GM23338 (cell line): ENCODE data around the gene FAM83F. TPM values are rescaled to one million over a fixed set of nuclear protein-coding genes. Genes with fewer than 3 reads are reported as not detected.

Source experiments
- ATAC-seq: fragments of 200-7000 bp; cut with Tn5 transposase; 3 replicates; pipeline ENCODE4 v1.9.1; 2020
- DNase-seq: peaks from one replicate; pipeline ENCODE4 v3.0.0-alpha.2; 2015; ENCODE audit warnings: low spot score
- H2AFZ ChIP-seq: fragments of 200-600 bp; sonication (generic); 2 replicates; pipeline ENCODE4 v1.8.0; 2016; ENCODE audit warnings: antibody characterized with exemption, mild to moderate bottlenecking, moderate library complexity
- H3F3A ChIP-seq: fragments of 200-600 bp; sonication (generic); replicated peaks from 2 replicates; pipeline ENCODE4 v1.8.0; 2017; ENCODE audit warnings: antibody characterized with exemption, mixed run types, low read depth
- H3K27ac ChIP-seq: fragments of 200-600 bp; sonication (generic); 2 replicates; pipeline ENCODE4 v1.6.1; 2016; ENCODE audit warnings: low read depth
- H3K27me3 ChIP-seq: fragments of 200-600 bp; sonication (generic); 2 replicates; pipeline ENCODE4 v1.8.0; 2016; ENCODE audit warnings: mild to moderate bottlenecking, mixed run types, moderate library complexity; ENCODE audit not compliant: insufficient read depth
- H3K36me3 ChIP-seq: fragments of 200-600 bp; sonication (generic); 2 replicates; pipeline ENCODE4 v1.8.0; 2016; ENCODE audit warnings: mild to moderate bottlenecking; ENCODE audit not compliant: insufficient read depth
- H3K4me1 ChIP-seq: fragments of 200-600 bp; sonication (generic); 2 replicates; pipeline ENCODE4 v1.8.0; 2016; ENCODE audit warnings: mild to moderate bottlenecking, moderate library complexity; ENCODE audit not compliant: insufficient read depth
- H3K4me2 ChIP-seq: fragments of 200-600 bp; sonication (generic); 2 replicates; pipeline ENCODE4 v1.7.1; 2017; ENCODE audit warnings: mixed run types
- H3K4me3 ChIP-seq: fragments of 200-600 bp; sonication (generic); 2 replicates; pipeline ENCODE4 v1.6.1; 2016; ENCODE audit warnings: mixed run types
- H3K79me2 ChIP-seq: fragments of 200-600 bp; sonication (generic); replicated peaks from 2 replicates; pipeline ENCODE4 v1.8.0; 2017; ENCODE audit warnings: mild to moderate bottlenecking; ENCODE audit not compliant: insufficient read depth
- H3K9me2 ChIP-seq: fragments of 200-600 bp; sonication (generic); 2 replicates; pipeline ENCODE4 v1.8.0; 2017; ENCODE audit not compliant: insufficient read depth
- H4K20me1 ChIP-seq: fragments of 200-600 bp; sonication (generic); replicated peaks from 2 replicates; pipeline ENCODE4 v1.8.0; 2017; ENCODE audit warnings: mild to moderate bottlenecking; ENCODE audit not compliant: insufficient read depth
- H3K27ac Mint-ChIP-seq: 2 replicates; pipeline ENCODE4 v1.8.0; 2020; ENCODE audit warnings: inconsistent platforms, mild to moderate bottlenecking, moderate library complexity, mixed read lengths
- H3K27me3 Mint-ChIP-seq: 3 replicates; pipeline ENCODE4 v1.8.0; 2022; ENCODE audit warnings: low read depth, mild to moderate bottlenecking, moderate library complexity, mixed read lengths, inconsistent platforms; ENCODE audit not compliant: insufficient read depth, poor library complexity
- H3K36me3 Mint-ChIP-seq: 3 replicates; pipeline ENCODE4 v1.8.0; 2021; ENCODE audit warnings: low read depth, mild to moderate bottlenecking, inconsistent platforms, moderate library complexity, mixed read lengths
- H3K4me1 Mint-ChIP-seq: 3 replicates; pipeline ENCODE4 v1.8.0; 2020; ENCODE audit warnings: mild to moderate bottlenecking, inconsistent platforms, mixed read lengths
- H3K4me3 Mint-ChIP-seq: 3 replicates; pipeline ENCODE4 v1.8.0; 2021; ENCODE audit warnings: moderate library complexity, mild to moderate bottlenecking, inconsistent platforms, mixed read lengths
- H3K9me3 Mint-ChIP-seq: 3 replicates; pipeline ENCODE4 v1.8.0; 2020; ENCODE audit warnings: moderate library complexity, mild to moderate bottlenecking, inconsistent platforms, mixed read lengths
- CTCF ChIP-seq, 2 experiments: fragments of 200-600 bp in 1 of 2; sonication (generic) in 1 of 2; conservative IDR thresholded peaks; 2 replicates each; pipeline versions ENCODE4 v1.5.1 to v1.6.1; 2016 to 2017; ENCODE audit warnings: antibody characterized with exemption in 2 of 2, low read depth in 2 of 2, mild to moderate bottlenecking in 2 of 2, moderate library complexity in 1 of 2
- STAT1 ChIP-seq: IDR thresholded peaks from one replicate; pipeline ENCODE4 v1.6.1; 2016; ENCODE audit warnings: antibody characterized with exemption; ENCODE audit not compliant: unreplicated experiment
- polyA plus RNA-seq: library from polyadenylated mRNA; unstranded; fragments of >200 nt; fragmentation: Nextera tagmentation; extraction: Ambion mirVana; gene quantifications from 2 replicates; pipeline ENCODE4 v1.2.1, GENCODE V29; 2016
- total RNA-seq: library from RNA; depleted of rRNA; stranded (reverse); fragments of >200 nt; shearing (Covaris generic); gene quantifications from 2 replicates; pipeline ENCODE4 v1.2.3, GENCODE V29; 2014
- TF ChIP-seq, protein P1 (sequence below): fragments of 250-450 bp; sonication (Bioruptor Pico); IDR thresholded peaks from 2 replicates; pipeline ENCODE4 v1.5.0; 2020; ENCODE audit warnings: mild to moderate bottlenecking, moderate library complexity
- TF ChIP-seq, protein P2 (sequence below): IDR thresholded peaks from 2 replicates; pipeline ENCODE4 v1.6.1; 2016; ENCODE audit warnings: antibody characterized with exemption

The FAM83F gene
- total and polyA plus RNA-seq, 2 experiments from 2014 or later, result 3.7 to 15.9 TPM

- TF ChIP-seq, protein P1, sequence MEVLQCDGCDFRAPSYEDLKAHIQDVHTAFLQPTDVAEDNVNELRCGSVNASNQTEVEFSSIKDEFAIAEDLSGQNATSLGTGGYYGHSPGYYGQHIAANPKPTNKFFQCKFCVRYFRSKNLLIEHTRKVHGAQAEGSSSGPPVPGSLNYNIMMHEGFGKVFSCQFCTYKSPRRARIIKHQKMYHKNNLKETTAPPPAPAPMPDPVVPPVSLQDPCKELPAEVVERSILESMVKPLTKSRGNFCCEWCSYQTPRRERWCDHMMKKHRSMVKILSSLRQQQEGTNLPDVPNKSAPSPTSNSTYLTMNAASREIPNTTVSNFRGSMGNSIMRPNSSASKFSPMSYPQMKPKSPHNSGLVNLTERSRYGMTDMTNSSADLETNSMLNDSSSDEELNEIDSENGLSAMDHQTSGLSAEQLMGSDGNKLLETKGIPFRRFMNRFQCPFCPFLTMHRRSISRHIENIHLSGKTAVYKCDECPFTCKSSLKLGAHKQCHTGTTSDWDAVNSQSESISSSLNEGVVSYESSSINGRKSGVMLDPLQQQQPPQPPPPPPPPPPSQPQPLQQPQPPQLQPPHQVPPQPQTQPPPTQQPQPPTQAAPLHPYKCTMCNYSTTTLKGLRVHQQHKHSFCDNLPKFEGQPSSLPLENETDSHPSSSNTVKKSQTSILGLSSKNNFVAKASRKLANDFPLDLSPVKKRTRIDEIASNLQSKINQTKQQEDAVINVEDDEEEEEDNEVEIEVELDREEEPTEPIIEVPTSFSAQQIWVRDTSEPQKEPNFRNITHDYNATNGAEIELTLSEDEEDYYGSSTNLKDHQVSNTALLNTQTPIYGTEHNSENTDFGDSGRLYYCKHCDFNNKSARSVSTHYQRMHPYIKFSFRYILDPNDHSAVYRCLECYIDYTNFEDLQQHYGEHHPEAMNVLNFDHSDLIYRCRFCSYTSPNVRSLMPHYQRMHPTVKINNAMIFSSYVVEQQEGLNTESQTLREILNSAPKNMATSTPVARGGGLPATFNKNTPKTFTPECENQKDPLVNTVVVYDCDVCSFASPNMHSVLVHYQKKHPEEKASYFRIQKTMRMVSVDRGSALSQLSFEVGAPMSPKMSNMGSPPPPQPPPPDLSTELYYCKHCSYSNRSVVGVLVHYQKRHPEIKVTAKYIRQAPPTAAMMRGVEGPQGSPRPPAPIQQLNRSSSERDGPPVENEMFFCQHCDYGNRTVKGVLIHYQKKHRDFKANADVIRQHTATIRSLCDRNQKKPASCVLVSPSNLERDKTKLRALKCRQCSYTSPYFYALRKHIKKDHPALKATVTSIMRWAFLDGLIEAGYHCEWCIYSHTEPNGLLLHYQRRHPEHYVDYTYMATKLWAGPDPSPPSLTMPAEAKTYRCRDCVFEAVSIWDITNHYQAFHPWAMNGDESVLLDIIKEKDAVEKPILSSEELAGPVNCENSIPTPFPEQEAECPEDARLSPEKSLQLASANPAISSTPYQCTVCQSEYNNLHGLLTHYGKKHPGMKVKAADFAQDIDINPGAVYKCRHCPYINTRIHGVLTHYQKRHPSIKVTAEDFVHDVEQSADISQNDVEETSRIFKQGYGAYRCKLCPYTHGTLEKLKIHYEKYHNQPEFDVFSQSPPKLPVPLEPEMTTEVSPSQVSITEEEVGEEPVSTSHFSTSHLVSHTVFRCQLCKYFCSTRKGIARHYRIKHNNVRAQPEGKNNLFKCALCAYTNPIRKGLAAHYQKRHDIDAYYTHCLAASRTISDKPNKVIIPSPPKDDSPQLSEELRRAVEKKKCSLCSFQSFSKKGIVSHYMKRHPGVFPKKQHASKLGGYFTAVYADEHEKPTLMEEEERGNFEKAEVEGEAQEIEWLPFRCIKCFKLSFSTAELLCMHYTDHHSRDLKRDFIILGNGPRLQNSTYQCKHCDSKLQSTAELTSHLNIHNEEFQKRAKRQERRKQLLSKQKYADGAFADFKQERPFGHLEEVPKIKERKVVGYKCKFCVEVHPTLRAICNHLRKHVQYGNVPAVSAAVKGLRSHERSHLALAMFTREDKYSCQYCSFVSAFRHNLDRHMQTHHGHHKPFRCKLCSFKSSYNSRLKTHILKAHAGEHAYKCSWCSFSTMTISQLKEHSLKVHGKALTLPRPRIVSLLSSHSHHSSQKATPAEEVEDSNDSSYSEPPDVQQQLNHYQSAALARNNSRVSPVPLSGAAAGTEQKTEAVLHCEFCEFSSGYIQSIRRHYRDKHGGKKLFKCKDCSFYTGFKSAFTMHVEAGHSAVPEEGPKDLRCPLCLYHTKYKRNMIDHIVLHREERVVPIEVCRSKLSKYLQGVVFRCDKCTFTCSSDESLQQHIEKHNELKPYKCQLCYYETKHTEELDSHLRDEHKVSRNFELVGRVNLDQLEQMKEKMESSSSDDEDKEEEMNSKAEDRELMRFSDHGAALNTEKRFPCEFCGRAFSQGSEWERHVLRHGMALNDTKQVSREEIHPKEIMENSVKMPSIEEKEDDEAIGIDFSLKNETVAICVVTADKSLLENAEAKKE, result no peak
- TF ChIP-seq, protein P2, sequence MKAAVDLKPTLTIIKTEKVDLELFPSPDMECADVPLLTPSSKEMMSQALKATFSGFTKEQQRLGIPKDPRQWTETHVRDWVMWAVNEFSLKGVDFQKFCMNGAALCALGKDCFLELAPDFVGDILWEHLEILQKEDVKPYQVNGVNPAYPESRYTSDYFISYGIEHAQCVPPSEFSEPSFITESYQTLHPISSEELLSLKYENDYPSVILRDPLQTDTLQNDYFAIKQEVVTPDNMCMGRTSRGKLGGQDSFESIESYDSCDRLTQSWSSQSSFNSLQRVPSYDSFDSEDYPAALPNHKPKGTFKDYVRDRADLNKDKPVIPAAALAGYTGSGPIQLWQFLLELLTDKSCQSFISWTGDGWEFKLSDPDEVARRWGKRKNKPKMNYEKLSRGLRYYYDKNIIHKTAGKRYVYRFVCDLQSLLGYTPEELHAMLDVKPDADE, result no peak
- no peak for TF ChIP-seq STAT1
- TF ChIP-seq CTCF (conservative IDR thresholded peaks at IDR 0.05; ENCODE audit: low read depth in 2 of 2), result no peak
Observed at GRCh38 chr22:40009951-40010671, 15.4 kb downstream of the FAM83F start (continued).

DNA sequence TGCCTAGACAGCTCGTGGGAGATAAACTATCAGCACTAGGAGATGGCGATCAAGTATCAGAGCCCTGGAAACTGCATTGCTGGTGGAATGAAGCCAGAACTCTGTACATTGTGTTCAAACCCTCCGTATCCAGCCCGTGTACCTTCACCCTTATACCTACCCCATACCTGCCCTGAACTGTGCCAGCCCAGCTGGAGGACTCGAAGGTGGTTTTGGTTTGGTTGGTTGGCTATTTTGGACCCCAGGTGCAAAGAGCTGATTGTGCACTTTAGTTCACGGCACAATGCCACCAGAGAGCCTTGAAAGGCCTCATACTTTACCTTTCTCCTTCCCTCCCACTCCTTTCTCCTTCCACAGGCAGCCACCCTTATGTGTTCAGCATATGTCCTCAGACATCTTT lies 16.0 kb downstream of the FAM83F start:
- H3K4me1 ChIP-seq, result peaks cover 27% of the 10 kb centered on the region
- no peak overlapping the region for H3K4me3 ChIP-seq
- no peaks in the 10 kb centered on the region for H3K27me3 ChIP-seq
- no peak overlapping the region for H3K27ac ChIP-seq
- no peak overlapping the region for H3K4me3 Mint-ChIP-seq
- DNase-seq (no peak), ATAC-seq (no peak)
- H3F3A ChIP-seq, result 0 out of 2 replicates have a peak, but pooled peaks cover 6% of the 10 kb centered on the region
- H3K36me3 Mint-ChIP-seq, result peaks cover 11% of the 10 kb centered on the region
- H3K9me3 Mint-ChIP-seq, result no peaks in the 10 kb centered on the region
- peaks cover 46% of the 10 kb centered on the region for H3K4me1 Mint-ChIP-seq
- no peak overlapping the region for H2AFZ ChIP-seq
- H3K4me2 ChIP-seq, result no peak overlapping the region
- H3K36me3 ChIP-seq, result no peaks in the 10 kb centered on the region
- peaks cover 54% of the 10 kb centered on the region for H3K79me2 ChIP-seq
- peaks cover 38% of the 10 kb centered on the region for H4K20me1 ChIP-seq
- no peaks in the 10 kb centered on the region for H3K9me2 ChIP-seq
- no peak overlapping the region for H3K27ac Mint-ChIP-seq
- H3K27me3 Mint-ChIP-seq, result peaks cover 9% of the 10 kb centered on the region
- no peak for TF ChIP-seq CTCF (conservative IDR thresholded peaks at IDR 0.05; ENCODE audit: low read depth in 2 of 2)
